GM15510 (cell line): ENCODE results near the gene GOLGA6B.
"Not testable (repeated sequence)": the region's sequence is repeated elsewhere in the genome, so short reads cannot be mapped to it uniquely, and the experiment has no call there.

Source experiments
- POLR2A ChIP-seq: IDR thresholded peaks from 3 replicates; pipeline ENCODE4 v1.6.1; 2011; ENCODE audit warnings: borderline replicate concordance; ENCODE audit not compliant: insufficient read length; ENCODE audit errors: extremely low read depth

GOLGA6B gene, protein sequence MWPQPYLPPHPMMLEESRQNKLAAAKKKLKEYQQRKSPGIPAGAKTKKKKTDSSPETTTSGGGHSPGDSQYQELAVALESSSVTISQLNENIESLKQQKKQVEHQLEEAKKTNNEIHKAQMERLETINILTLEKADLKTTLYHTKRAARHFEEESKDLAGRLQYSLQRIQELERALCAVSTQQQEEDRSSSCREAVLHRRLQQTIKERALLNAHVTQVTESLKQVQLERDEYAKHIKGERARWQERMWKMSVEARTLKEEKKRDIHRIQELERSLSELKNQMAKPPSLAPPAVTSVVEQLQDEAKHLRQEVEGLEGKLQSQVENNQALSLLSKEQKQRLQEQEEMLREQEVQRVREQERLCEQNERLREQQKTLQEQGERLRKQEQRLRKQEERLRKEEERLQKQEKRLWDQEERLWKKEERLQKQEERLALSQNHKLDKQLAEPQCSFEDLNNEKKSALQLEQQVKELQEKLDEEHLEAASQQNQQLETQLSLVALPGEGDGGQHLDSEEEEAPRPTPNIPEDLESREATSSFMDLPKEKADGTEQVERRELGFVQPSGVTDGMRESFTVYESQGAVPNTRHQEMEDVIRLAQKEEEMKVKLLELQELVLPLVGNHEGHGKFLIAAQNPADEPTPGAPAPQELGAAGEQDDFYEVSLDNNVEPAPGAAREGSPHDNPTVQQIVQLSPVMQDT

DNA sequence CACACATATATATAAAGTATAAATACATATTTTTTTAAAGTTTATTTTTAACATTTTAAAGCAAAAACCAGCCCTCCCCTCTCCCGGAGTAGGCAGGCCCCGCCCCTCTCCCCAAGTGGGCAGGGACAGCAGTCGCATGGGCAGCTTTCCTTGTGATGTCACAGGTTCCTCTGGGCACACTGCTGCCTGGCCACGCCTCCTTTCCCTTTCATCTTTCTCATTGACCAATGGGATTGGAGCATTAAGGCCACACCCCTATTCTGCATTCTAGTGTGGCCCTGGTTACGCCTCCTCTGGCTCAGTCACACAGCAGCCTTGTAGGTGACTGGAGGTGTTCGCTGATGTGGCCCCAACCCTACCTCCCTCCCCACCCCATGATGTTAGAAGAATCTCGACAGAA, at the start of gene GOLGA6B:
GOLGA6B (plus strand) TSS at position 301 of the 400 bp plus-strand sequence; CDS start at position 342, 41 bp downstream.
- TF ChIP-seq POLR2A: not testable (repeated sequence)

DNA sequence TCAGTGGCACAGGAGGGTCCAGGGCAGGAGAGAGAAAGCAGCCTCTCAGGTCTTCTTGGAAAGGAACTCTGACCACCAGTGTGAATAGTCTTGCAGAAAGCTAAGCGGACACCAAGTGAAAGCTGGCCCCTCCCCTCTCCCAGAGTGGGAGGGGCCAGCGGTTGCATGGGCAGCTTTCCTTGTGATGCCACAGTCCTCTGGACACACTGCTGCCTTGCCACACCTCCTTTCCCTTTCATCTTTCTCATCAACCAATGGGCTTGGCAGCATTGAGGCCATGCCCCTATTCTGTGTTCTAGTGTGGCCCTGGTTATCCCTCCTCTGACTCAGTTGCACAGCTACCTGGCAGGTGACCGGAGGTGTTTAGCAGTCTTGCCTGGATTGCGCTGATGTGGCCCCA, 49.7 kb upstream of the GOLGA6B start:
- no peak for TF ChIP-seq POLR2A

DNA sequence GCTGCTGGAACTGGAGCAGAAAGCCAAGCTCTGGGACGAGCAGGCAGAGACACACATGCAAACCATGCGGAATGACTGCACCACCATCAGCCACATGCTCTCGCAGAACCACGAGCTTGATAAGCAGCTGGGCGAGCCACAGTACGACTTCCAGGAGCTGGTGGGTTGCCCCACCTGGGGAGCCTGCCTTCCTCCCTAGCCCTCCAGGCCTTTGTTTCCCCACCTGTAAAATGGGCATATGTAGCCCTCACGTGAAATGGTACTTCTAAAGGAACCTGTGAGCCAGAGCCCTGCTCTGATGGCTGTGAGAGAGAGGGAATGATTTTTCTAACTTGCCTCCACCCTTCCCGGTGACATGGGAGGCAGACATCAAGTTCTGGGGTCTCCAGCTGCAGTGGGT, 44.6 kb upstream of the GOLGA6B start:
- no peak for TF ChIP-seq POLR2A

DNA sequence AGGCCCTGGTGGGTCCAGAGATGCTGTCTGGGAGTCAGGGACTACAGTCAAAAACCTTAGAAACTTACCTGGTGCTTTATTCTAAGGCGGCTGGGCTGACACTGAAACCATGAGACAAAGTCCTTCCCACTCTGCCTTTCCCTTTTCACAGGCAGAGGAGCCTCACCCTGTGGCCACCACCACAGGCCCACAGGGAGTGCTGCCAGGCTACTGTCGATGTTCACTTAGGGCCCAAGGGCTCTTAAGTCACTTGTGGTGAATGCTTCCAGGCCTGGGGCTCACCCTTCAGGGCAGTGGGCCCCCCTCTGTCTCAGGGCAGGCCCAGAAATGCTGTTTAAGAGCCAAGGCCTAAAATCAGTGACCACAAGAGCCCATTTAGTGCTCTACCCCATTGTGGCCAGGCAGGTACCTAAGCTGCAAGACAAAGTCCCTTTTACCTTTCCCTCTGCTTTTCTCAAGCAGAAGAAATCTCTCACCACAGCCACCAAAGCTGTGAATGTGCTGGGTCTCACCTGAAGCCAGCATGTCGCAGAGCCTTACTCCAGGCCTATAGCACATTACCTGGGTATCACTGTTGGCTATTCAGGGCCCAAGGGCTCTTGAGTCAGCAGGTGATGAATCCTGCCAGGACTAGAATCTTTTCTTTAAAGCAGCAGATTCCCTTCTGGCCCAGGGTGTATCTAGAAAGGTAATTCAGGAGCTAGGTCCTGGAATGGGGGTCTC, 39.5 kb upstream of the GOLGA6B start:
- TF ChIP-seq POLR2A: no peak

DNA sequence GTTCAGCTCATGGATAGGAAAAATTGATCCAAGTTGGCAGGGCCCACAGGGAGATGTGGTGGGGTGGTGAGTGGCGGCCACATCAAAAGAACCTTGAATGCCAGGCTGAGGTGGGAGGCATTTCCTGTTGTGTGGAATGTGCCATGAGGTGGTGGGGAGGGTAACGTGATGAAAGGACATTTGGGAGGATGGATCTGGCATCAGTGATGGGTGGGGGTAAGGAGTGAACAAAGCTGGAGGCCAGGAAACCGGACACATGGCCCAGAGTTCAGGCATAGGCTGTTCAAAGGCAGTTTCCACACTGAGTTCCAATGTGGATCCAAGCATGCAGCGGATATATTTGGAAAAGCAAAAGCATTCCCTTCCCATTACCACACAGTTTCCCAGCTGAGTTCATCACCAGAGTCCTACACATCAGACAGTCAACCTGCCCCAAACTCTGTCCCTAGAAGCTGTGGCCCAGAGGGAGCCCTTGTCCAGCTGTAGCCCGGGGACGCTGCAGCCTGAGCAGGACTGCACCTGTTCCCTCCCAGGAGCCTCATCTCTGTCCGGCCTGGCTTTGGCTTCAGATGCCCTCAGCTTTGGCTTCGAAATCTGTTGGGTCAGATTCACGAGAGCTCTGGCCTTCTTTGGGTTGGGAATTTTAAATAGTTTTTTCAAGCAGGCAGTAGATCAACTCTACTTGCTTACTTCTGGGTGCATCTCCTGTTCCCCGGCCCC, 37.8 kb upstream of the GOLGA6B start:
- TF ChIP-seq POLR2A: no peak

DNA sequence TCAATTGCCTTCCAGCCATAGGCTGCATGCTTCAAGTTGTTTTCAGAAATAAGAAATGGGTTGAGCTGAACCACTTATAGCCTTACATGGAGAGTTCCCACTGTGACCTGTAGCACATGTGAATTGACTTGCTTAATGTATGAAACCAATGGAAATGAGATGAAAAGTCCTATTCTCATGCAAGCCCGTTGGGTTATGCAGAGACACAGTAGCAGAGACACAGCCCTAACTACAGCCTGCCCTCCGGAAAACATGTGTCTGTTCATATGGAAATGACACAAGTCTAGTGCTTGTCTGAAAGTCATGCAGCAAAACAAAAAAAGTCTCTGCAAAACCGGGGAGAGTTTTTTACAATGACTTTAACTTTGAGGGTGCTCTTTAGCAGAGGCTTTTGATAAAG, 17.0 kb downstream of the GOLGA6B start:
- TF ChIP-seq POLR2A: no peak

DNA sequence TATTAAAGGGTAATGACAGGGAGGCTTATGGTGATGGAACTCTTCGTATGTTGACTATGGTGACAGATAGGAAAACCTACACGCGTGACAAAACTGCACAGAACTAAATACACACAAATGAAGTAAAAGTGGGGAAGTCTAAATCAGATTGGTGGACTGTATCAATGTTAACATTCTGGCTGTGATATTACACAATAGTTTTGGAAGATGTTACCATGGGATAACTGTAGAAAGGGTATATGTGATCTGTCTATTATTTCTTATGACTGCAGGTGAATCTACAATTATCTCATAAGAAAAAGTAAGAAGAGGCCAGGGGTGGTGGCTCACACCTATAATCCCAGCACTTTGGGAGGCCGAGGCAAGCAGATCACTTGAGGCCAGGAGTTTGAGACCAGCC, 22.3 kb downstream of the GOLGA6B start:
- TF ChIP-seq POLR2A: no peak

DNA sequence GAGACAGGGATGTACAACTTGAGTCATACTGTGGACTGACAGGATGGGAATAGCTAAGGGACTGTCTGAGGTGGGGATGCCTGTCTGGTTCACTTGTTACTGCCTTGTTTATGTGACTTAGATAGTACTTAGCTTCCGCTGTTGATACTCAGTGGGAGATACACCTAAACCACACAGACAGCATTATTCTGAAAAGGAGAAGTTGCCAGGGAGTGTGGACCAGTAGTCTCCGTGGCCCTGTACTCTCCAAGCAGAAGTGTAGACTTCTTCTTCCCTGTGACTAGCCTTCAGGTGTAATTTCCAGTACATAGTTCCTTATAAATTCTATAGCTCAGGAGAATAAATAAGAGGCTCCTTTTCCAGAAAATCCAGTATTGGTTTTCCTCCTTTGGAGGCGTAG, 26.4 kb downstream of the GOLGA6B start:
- no peak for TF ChIP-seq POLR2A

DNA sequence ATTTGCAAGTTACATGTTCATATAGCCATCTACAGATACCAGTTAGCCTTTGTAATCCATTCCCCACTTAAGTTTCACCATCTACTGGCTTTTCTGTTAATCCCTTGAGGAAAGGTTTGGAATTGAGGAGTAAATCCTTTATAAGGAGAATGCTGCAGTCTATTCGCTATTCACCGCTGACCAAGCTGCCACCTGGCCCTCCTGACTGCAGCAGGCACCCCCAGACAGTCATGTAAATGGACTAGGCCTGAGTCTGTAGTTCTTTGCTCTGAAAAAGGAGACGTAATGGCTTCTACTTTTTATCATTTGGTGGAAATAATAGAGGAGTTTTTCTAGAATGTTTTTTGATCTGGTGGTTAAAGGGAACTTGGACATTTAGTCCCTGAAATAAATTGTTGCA, 28.3 kb downstream of the GOLGA6B start:
- no peak for TF ChIP-seq POLR2A

DNA sequence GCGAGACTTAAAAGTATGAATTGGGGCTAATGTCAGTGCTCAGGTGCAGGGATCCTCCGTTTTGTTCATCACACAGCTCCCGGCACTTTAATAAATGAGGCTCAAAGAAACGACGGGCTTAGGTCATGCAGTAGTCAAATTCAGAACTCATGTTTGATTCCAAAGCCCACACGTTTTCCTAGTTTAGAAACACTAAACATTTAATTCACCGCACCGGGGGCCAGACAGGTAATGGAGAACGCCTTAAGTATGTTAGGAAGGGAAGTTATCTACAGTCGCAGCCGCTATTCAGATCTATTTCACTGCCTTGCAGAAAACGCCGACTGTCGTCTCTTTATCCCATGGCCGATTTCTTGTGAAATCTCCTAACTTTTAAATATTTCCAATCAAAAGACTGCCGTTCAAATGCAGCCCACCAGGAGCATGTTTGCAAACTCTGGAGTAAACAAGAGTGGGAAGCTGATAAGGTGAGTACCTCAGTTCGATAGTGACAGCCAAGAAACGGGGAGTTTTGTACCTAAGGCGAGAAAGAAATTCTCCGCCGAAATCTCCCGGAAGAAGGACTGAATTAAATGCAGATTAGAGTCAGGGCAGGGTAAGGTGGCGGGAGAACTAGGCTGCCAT, 30.9 kb downstream of the GOLGA6B start:
- TF ChIP-seq POLR2A: no peak

DNA sequence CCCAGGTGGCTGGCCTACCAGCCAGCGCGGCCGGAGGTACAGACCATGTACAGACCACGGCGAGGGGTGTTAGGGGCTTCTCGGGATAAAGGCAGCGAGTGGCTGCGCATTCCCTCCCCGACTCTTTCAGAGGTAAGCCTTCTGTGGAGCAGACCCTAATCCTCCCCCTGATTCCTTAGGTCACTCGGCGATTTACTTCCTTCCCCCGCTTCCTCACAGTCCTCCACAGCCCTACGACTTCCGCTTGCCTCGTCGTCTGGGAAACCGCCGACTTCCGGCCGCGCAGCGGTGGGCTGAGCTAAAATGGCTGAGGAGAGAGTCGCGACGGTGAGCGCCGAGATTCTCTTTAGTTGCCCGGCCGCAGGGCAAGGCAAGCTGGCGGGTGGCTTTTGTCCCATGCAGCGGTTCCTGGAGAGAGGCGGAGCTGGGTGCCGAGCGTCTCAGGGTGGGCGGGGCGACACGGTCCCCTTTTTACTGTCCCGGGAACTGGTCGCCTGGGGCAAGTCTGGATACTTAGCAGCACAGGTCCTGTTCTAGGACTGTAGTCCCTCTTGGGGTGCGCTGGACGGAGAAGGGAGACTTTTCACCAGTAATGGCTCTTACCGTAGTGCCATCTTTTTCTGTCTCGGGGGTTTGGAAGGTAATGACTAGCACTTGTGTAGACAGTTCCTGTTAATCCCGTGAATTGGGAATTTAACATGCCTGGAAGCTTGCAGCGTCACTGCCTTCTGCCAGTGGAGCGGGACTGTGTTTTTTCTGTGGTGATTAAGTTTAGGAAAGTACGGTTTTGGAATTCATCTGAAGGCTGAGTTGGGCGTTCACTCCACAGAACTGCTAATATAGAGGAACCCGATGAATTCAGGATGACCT, 31.7 kb downstream of the GOLGA6B start, which contains the start of the genes BBS4 and HIGD2B:
BBS4 (plus strand) TSS at position 283 of the 870 bp plus-strand sequence; CDS start at position 304, 21 bp downstream.
HIGD2B (minus strand) TSS at position 258 of the 870 bp plus-strand sequence. CDS start 9,808 bp downstream, outside the sequence.
- peak; percentile 82 for TF ChIP-seq POLR2A

DNA sequence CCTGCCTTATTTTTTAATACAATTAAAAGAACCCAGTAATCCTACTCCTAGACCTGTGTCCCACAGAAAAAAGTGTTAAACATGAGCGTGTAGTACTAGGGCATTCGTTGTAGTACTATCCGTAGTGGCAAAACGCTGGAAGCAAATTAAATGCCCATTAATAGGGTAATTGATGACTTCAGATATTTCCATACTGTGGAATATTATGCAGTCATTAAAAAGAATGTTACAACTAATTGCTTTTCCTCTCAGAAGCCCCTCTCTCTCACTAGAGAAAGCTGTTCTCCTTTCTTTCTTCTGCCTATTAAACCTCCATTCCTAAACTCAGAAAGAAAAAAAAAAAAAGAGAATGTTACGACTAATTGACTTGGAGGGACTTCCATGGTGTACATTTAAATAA, 34.2 kb downstream of the GOLGA6B start:
- TF ChIP-seq POLR2A: no peak

DNA sequence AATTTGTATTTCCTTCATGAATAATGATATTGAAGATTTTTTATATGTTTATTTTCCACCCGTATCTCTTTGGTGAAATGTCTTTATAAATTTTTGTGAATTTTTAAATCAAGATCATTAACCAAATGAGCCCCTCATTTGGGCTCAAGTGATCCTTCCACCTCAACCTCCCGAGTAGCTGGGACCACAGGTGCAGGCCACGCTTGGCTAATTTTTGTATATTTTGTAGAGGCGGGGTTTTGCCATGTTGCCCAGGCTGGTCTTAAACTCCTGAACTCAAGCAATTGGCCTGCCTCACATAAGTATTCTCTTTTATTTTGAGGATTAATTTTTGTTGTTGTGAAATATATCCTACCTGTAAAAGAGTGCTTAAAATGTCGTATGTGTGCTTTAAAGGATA, 36.4 kb downstream of the GOLGA6B start:
- no peak for TF ChIP-seq POLR2A
